HG03025 (cell line): ENCODE measurements around the gene HOXA6.

Source experiments
- ATAC-seq: cut with Tn5 transposase; IDR thresholded peaks from one replicate; pipeline ENCODE4 v1.9.1; 2021; ENCODE audit warnings: mild to moderate bottlenecking, moderate library complexity; ENCODE audit not compliant: unreplicated experiment, low FRiP score

HOXA6 gene

GRCh38 chr7:27101957-27102580 is 45.5 kb downstream of the HOXA6 start:
- no peak for ATAC-seq

- ATAC-seq = no peak
These were observed 46.2 kb downstream of the HOXA6 start for GRCh38 chr7:27101171-27101956.

GRCh38 chr7:27100694-27101170 is 46.8 kb downstream of the HOXA6 start:
- ATAC-seq = no peak

- no peak for ATAC-seq
These were observed 47.9 kb downstream of the HOXA6 start for GRCh38 chr7:27099453-27100370.

- no peak for ATAC-seq
These were observed 48.8 kb downstream of the HOXA6 start for GRCh38 chr7:27098578-27099451.

- ATAC-seq = no peak
These were observed 49.6 kb downstream of the HOXA6 start for GRCh38 chr7:27097686-27098577.

- peak; percentile 16 for ATAC-seq
These were observed 50.6 kb downstream of the HOXA6 start for GRCh38 chr7:27096768-27097514.

GRCh38 chr7:27095897-27096767 is 51.4 kb downstream of the HOXA6 start, which contains the start of gene HOXA1:
TSS of gene HOXA1 (minus strand) at chr7:27096000. CDS start at chr7:27095912, 88 bp downstream.
- peak; percentile 79 for ATAC-seq
